MM.1S (cell line): ENCODE data around the gene BOC.

Experiments used
- CTCF ChIP-seq: fragments of 300-600 bp; sonication (generic); IDR thresholded peaks from 2 replicates; pipeline ENCODE4 v1.5.1; 2016; ENCODE audit warnings: antibody characterized with exemption, low read length, mixed read lengths
- EZH2 ChIP-seq: fragments of 300-600 bp; sonication (generic); optimal IDR thresholded peaks from 2 replicates; pipeline ENCODE3; 2017; ENCODE audit warnings: low read depth, mild to moderate bottlenecking, antibody characterized with exemption, low read length, mixed read lengths

GRCh38 chr3:113259196-113259595 lies 47.8 kb downstream of the BOC start:
- TF ChIP-seq EZH2 = no peak
- no peak for TF ChIP-seq CTCF
